Measurements from ENCODE around the gene FBXO4.

GRCh38 chr5:41883936-41884335 is 41.1 kb upstream of the FBXO4 start:
- TF ChIP-seq EZH2 (IDR thresholded peaks at IDR 0.05; ENCODE audit: borderline replicate concordance, insufficient read depth, low read depth, low read length, poor library complexity, severe bottlenecking) (no peak), CTCF (IDR thresholded peaks at IDR 0.05) (no peak)
